Spleen (tissue), 10 donors: ENCODE results near the gene SALL4. TPM values are rescaled to one million over a fixed set of nuclear protein-coding genes. Genes with fewer than 3 reads are reported as not detected.

Experiments
- polyA plus RNA-seq, 3 donors: library from polyadenylated mRNA; stranded (reverse); fragments of 200-250 nt; gene quantifications; one replicate each; pipeline ENCODE4 v1.2.1, GENCODE V29; 2013
- total RNA-seq, 7 donors: library from RNA; depleted of rRNA in 3 of 7; stranded (reverse); fragments of >200 nt in 3 of 7; fragmentation: NEBNext Ultra II Directional in 4 of 7; extraction: Animal tissue kit (Norgen Biotek cat#: 25700) in 4 of 7; gene quantifications; one replicate each; pipeline versions ENCODE4 v1.1.0 to v1.2.1, GENCODE V29; 2016 to 2021
- donor health status: healthy with polysubstance abuse.
- donor health status: DM: no; HTN: no; CAD: no; lungs with moderate emphysema.
- donor health status: DM: no; HTN: no; CAD: no.
- donor health status: Bipolar disorder and iron deficiency.
- donor health status: healthy.
- donor health status: DM: no; HTN: no; CAD: no.
- donor health status: DM: yes; HTN: yes; CAD: no.

SALL4 gene
- total and polyA plus RNA-seq, 10 donors, result 0.06 to 2.3 (median 0.42) TPM

Other genes with a start within 250 kb of the SALL4 start
- 10 to 100 TPM in 2 of 7 donors, 1 to 10 TPM in 5; 5.7 to 11.5 (median 9.0) TPM for gene ATP9A, start 34.1 kb downstream of the SALL4 start, total RNA-seq
- gene ATP9A, start 34.1 kb downstream of the SALL4 start, polyA plus RNA-seq, result 1 to 10 TPM in 1 of 3 donors, under 1 TPM in 2; 0.37 to 1.2 (median 0.76) TPM